Retina (tissue), 1 donor: Measurements from ENCODE around the gene DHRS7.

Experiments used
- DNase-seq: peaks from one replicate; pipeline ENCODE4 v3.0.0-alpha.2; 2016

DHRS7 gene

DNA sequence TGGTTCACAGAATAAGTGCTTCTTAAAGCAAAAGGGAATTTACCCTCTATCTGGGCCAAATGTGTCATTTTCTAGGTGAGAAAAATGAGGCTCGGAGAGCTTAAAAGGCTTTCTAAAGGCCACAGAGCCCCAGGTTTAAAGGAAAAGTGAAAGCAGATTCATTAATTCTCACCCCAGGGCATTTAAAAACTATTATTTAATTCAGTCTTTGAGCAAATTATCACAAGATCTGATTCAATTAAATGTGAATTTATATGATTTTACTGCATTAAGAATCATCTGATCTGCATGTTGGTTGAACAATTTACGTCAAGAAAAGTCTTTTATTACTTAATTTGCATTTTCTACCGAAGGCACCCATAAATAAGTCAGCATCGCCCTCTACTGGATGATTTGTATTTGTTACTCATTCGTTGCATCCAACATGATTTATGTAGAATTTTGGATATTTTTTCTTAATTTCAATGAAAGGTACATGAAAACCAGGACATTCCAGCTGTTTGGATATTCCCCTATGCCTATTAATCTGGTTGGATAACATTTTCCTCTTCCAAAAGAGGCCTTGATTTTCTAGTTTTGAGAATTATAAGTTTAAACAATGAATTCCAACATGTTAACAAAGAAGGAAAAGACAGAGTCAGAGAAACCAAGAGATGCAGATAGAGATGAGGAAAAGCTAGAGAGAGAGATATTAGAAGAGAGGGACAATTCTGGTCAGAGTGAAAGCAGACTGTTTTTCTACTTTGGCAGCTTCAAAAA lies 19.1 kb upstream of the DHRS7 start:
- peak; percentile 44 for DNase-seq

DNA sequence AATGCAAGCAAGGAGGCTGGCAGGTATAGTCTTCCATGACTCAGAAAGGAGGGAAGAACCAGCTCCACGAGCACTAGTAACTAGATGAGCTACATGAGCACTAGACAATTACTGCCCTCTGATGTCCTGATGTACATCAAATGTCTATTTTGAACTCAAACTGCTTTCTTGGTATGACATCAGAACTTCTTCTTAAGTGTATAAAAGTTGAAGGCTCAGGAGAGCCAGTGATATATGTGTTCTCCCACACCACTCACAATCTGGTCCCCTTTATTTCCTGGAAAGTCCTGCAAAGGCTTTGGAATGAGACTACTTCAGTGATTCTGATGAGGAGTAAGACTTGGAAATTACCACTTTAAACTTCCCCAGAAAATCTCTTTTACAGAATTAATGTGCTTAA lies 18.5 kb upstream of the DHRS7 start:
- no peak for DNase-seq

DNA sequence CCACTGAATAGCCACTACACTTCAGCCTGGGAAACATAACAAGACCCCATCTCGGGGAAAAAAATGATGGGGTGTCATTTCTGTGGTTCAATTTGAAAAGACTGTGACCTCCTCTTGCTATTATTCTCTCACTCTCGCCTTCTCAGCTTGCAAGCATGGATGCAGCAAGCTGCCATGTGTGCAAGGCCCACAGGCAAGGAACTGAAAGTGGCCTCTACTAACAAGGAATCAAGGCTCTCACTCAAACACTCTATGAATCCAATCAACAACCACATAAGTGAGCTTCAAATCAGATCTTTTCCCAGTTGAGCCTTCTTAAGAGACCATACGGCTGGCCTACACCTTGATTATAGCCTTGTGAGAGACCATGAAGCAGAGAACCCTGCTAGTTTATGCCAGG lies 17.9 kb upstream of the DHRS7 start:
- DNase-seq: no peak

DNA sequence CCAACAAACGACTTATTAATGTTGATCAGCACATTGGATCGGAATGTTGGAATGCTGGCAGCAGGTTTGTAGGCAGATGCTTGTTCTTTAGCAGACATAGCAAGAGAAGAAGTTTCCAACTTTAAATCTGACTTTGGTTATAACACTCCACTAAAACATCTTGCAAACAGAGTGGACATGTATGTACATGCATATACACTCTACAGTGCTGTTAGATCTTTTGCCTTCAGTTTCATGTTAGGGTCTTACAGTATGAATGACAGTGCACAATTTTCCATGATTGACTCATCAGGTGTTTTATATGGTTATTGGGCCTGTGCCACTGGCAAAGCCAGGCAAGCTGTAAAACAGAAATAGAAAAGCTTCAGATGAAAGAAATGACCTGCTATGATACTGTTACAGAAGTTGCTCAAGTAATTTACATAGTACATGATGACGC lies 14.3 kb upstream of the DHRS7 start:
- DNase-seq: no peak

DNA sequence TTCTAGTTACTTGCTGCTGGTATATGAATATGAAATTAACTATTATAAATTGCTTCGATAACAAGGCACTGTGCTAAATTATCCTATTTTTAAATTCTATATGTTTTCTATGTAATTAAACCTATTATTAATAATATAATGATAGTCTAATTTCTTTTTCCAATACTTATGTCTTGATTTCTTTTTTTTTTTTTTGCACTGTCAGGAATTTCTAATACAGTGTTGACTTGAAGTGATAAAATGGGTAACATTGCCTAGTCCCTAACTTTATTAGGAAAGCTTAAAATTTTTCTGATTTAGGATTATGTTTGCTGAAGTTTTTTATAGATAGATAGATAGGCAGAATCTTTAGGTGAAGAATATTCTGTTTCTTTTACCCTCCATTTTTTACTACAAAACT lies 13.6 kb upstream of the DHRS7 start:
- DNase-seq: no peak

DNA sequence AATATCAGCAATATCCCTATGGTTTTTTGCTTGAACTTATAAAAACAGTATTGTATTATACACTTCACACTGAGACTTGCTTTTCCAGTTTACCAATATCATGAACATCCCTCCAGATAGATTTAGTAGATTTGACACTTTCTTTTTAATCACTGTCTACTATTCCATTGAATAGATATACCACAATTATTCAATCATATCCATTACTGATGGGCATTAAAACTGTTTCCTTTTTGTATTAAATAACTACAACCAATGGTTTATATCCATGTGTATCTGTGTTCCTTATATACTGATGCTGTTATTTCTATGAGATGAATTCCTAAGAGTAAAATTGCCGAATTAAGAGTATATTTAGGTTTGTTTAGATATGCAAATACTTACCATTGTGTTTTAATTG lies 13.0 kb upstream of the DHRS7 start:
- no peak for DNase-seq

DNA sequence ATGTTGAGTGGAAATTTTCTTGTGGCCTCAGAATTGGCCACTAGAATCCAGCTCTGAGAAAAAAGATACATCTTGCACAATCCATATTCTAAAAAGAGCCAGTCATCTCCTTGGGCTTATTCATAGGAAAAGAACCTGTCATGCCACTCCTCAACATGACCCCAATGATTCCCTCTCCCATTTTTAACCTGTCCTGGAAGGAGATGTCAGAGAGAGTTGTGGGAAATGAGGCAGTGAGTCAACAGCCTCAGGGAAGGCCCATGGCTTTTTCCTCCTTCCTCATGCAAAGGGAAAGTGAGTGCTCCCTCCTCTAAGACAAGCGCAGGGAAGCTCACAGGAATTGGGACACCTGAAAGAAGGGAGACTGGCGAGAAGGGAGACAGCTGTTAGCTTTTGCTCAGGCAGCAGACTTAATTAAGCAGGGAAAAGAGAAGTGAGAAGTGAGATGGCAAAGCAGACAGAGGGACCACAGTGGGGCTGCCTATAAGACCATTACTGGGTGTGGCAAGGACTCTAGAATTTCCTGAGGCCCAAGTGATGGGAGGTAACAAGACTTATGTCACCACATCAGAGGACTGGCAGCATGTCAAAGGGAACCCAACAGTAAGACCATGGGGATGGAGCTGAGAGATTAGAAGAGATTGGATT lies 10.2 kb upstream of the DHRS7 start:
- DNase-seq: no peak

DNA sequence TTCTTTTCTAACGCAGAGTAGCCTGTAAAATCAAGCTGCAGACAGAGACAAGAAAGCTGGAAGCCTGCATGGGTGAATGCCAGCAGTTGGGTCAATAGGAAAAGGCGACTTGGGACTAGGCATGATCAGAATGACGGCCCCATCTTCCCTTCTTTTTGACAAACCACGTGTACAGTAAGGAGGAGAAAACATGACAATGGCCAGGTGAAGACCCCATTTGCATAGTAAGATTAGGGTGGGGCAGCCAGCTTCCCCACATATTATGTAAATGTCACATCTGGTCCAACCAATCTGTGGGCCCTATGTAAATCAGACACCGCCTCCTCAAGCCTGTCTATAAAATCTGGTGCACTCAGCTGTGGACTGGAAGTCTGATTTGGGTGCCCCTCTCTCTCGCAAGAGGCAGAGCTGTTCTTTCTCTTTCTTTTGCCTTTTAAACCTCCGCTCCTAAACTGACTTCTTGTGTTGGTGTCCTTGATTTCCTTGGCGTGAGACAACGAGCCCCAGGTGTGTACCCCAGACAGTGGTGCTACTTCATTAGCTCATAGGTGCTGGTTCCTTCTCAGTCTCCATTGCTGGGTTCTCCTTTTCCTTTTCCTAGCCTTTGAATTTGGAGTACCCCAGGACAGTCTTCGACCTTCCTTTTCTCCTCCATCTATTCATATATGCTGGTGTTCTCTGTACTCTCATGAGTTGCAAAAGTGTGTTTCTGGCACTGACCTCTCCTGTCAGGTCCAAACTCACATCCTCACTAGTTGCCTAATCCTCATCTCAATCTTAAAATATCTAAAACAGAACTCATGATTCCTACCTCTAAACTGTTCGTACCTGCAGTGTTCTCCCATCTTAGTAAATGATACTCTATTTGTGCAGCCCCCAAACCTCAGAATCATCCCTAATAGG lies 9.4 kb upstream of the DHRS7 start:
- no peak for DNase-seq

DNA sequence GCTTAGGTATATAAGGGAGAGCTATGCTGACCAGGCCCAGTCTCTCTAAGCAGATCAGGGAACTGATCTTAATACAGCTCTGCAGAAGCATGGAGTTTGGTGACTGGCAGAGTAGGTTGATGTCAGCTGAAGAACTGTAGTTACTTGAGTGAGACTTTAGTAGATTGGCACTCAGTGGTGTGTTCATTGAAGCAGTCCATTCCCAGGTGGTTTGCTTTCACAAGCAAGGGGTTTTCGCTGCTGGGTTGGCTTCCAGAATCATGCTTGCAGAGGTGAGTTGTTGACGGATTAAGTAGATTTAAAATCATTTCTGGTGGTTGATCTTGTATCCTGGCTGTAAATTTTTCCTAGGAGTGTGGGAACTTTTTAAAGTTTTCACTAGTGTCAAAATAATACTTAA lies 6.5 kb upstream of the DHRS7 start:
- DNase-seq: no peak

DNA sequence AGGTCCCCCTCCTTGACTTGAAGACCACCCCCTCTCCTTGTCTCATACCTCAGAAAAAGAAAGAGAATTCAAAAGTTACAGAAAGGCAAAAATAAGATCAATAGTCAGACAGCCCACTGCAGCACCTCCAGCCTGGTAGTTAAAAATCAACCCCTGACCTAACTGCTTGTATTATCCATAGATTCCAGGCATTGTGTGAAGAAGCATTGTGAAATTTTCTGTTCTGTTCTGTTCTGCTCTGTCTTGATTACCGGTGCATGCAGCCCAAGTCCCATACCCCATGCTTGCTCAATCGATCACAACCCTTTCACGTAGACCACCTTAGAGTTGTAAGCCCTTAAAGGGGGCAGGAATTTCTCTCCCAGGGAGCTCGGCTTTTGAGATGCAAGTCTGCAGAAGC lies 5.8 kb upstream of the DHRS7 start:
- DNase-seq: no peak

DNA sequence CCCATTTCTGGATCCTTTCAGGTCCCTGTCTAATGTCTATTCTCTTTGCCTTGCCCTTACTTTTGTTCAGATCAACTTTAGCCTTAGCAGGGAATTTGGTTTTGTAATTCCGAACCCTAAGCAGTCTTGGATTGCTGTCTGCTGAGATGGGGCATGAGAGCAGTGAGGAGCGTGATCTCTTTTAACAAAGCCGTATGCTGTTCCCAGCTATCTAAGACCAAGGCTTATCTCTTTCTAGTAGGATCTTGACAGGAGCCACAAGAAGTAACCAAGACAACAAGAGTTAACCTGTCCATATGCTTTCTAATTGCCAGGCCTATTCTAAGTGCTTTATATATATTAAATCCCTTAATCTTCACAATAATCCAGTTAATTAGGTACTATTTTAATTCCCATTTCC lies 4.5 kb upstream of the DHRS7 start:
- DNase-seq: no peak

DNA sequence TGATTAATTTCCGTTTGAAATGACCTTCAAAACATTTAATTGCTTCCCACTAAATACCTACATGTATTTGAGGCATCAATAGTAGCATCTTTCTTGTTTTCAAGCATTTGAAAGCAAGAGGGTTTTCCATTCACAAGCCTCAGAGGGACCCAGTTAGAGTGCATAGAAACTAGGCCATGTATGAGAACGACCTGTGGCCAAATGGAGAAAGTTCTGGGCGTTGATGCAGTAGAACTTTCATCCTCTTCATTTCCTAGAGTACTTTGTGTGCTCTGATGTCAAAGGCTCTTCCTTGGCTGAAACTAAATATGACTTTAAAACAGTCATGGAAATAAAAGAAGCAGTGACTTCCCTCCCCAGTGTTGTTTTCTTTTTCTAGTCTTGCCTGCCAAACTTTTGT lies 944 bp upstream of the DHRS7 start:
- no peak for DNase-seq

DNA sequence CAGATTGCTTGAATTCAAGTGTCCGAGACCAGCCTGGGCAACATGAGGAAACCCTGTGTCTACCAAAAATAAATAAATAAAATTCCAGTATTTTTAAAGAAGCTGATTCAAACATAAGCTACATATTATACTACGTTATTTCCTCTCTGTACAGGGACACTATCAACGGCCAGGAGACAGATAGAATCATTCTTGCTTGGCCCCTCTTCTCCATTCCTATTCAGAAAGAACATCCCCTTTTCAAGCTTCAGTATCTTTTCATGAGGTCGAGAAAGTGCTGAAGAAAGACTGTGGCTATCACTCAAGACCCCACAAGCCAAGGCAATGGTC lies 314 bp upstream of the DHRS7 start:
- DNase-seq: no peak

DNA sequence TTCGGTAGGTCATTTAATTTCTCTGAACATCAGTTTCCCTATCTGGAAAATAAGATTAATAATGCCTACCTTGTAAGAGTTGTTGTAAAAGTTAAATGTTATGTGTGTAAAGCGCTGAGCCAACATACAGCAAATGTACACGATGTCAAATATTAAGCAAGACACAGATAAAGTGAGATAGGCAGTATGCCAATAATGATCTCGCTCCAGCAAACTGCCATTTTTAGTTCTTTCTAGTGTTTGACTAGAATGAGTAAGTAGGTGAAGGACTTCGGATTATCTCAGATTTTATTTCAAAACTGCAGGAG lies 840 bp downstream of the DHRS7 start:
- DNase-seq: no peak

DNA sequence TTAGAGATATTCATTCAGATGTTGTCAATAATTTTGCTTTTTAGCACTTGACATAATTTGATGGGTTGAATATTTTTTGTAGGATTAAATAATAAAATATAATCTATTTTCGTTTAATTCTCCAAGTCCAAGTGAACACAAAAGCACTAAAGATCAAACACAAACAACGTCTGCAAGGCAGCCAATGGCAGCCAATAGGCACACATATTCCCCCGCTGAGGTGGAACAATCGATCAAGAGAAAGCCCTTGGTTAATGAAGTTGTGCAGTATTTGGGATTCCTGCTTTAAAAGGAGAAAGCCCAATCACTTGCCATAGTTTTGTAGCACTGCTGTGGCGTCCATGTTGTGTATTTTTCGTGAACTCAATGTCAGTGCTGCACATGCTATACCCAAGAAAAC lies 1.5 kb downstream of the DHRS7 start:
- DNase-seq: no peak

DNA sequence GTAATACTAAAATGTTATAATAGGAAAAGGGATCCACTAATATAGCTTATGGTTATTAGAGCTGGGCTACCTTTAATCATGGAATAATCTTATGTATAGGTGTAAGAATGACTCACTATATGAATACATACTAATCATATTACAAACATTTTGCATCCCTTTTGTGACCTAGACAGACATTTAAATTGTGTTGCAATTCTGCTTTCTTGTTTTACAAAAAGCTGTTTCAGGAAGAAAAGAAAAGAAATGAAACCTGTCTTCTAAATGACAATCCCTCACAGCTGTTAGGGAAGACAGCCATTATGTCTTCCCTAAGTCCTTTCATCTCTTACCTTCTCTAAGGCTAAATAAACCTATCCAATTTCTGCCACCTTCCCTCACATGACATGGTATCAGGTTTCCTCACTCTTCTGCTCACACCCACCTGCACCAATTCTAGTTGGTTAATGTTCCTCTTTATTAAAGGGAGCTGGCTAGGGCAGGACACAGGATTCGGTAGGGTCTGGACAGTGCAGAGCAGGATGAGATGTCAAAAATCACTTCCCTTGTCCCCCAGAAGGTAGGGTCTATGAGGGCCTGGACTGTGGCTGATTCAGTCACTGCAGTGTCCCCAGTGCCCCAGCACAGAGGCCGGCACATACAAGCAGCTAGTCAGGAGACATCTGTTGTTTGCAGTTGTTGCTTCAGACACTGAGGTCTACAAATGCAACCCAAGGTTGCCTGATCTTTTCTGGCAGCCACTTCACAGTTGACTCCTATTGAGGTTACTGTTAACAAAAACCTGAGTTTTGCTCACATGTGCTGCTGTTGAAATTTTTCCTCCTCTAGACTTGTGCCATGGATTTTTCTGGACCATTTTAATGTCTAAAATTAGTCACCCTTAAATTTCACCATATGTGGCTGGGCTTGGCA lies 3.7 kb downstream of the DHRS7 start:
- DNase-seq: no peak

DNA sequence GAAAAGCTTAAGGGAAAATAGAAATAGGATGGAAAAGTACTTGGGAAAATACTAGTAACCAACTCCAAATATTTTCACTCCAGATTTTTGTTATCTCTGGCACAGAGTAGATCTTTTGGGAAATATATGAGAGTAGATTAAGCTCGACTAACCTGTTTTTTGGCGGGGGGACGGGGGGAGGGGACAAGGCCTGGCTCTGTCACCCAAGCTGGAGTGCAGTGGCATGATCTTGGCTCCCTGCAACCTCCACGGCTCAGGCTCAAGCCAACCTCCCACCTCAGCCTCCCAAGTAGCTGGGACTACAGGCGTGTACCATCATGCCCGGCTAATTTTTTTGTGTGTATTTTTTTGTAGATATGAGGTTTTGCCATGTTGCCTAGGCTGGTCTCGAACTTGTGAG lies 4.8 kb downstream of the DHRS7 start:
- DNase-seq: no peak

DNA sequence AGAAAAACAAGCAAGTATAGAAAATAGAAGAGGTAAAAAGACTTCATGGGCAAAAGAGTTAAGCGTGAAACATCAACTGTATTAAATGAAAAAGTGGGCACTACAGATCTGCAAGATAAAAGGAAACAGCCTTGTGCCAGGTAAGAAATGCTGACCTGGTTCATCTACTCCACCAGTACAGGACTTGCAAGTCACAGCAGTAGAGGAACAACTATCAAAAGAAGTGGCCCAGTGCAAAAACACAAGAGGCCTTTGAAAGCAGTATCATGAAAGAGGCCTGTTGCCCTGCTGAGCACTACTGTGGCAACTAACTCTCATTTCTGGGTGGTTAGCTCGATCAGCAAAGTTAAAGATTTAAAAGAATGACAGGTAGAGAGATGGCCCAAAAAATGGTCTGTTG lies 10.5 kb downstream of the DHRS7 start:
- DNase-seq: no peak

DNA sequence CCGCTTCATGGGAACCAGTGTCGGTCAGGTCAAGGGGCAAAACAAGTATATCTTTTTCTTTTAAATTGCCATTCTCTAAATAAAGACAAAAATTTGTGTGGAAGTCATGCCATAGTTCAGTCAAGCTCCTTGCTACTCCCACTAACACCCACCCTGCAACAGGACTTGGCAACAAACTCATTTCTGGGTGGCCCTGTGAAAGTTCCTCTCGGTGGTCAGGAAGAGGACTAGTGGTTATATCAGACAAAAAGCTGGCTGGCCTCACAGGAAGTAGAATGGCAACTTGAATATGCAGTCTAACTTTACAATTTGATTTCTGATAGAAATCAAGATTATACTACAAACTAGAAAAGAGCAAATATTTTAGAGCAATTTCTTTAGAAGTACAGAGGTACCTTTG lies 11.2 kb downstream of the DHRS7 start:
- no peak for DNase-seq

DNA sequence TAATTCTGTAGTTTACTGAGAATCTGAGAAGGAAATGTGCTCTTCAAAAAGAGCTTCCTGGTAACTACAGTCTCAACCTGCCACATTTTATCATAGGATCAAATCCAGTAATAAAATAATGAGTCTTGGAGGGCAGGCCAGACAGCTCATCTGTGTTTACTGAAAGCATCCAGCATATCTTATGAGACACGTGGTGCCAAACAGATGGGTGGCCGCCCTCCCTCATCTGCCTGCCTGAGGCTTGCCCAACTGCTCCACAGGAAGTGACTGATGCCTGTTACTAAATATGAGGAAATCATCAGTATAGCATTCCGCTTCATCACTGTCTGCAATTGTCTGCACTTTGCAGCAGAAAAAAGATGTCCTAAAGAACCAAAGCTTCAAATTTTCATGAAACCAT lies 13.5 kb downstream of the DHRS7 start:
- DNase-seq: no peak

DNA sequence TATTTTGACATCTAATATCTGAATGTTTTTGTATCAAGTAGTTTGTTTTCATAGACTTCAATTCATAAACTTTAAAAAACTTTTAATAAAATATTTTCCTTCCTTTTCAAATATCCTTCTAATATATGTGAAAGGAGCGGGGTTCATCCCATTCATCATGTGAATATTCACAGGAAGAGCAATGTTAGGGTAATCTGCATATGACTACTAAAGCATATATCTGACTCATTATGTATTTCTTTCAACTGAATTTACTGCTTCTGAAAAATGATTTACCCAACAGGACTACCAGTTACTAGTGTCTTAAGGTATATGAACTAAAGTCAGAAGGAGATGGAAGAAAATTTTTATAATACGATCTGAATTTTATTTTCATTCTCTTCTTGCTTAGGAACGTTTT lies 30.5 kb downstream of the DHRS7 start:
- no peak for DNase-seq

DNA sequence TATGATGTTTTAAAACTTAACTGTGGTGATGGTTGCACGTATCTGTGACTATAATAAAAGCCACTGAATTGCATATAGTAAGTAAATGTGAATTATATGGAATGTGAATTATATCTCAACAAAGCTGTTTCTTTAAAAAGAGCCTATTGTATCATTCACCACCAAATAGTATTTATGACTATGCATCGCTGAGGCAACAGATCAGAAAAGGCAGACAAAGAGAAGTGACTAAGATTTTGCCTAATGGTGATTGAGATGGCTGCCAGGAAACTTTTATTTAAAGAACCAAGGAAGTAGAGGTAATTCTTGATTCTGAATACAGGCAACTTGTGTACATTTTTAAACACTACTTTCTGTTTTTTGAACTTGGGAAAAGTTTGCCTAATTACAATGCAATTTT lies 31.7 kb downstream of the DHRS7 start:
- DNase-seq: no peak

DNA sequence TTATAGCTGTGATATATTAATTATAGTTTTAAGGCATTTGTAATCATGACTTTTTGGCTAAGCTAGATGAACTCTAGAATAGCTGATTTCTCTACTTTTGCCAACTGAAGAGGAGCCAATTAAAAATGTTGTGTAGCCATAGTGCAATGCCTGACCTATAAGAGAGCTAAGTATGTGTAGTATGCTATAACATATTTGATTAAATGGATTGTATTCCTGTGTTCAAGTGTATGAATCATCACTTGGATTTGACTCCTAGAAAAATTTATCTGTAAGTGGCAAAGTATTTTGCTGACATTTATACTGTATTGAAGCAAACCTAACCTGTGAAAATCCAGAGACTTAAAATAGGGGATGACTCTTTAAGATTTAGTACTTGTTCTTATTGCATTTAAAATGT lies 39.3 kb downstream of the DHRS7 start:
- DNase-seq: no peak
